HepG2 (cell line): ENCODE results near the gene NME8. TPM values are rescaled to one million over a fixed set of nuclear protein-coding genes. Genes with fewer than 3 reads are reported as not detected.

ENCODE experiments used
- ATAC-seq: fragments of 200-7000 bp; cut with Tn5 transposase; 3 replicates; pipeline ENCODE4 v1.9.1; 2020; ENCODE audit warnings: mild to moderate bottlenecking, moderate library complexity
- BruUV-seq: library from RNA; stranded (reverse); fragments of 400-500 nt; replicated peaks from 2 replicates; lab custom pipeline; 2021; lab: Mats Ljungman, UMichigan
- CTCF ChIA-PET: fragments of 300-600 bp; formaldehyde crosslinking; extraction: SDS; loops from one replicate; lab custom pipeline; 2021; ENCODE audit warnings: low total read pairs, inconsistent platforms, low intra/inter-chr PET ratio; lab: Yijun Ruan, JAX
- POLR2A ChIA-PET: fragments of 350-600 bp; sonication (Branson Sonifier 250); formaldehyde crosslinking; loops from one replicate; lab custom pipeline; 2020; ENCODE audit warnings: antibody characterized with exemption, inconsistent platforms; lab: Yijun Ruan, JAX
- DNase-seq: peaks from one replicate; pipeline ENCODE4 v3.0.0-alpha.2; 2015; ENCODE audit warnings: low spot score
- FAIRE-seq: peaks from 3 replicates; lab custom pipeline; 2011; peaks lifted over from hg19 to GRCh38; lab: Jason Lieb, UNC
- H2AFZ ChIP-seq: one replicate; pipeline ENCODE4 v1.6.1; 2011; ENCODE audit warnings: low read length, inconsistent platforms
- H3K27ac ChIP-seq: fragments of 300-600 bp; 3 replicates; pipeline ENCODE4 v1.8.0; 2011; ENCODE audit warnings: mixed run types, mild to moderate bottlenecking, mixed read lengths, low read length, inconsistent platforms; ENCODE audit not compliant: insufficient read depth; ENCODE audit errors: extremely low read length
- H3K27me3 ChIP-seq, 2 experiments: fragments of 200-600 bp in 1 of 2; 2 replicates in 1 of 2; 3 replicates in 1 of 2; pipeline versions ENCODE4 v1.6.0 to v1.8.0; 2011; ENCODE audit warnings: low read length in 2 of 2, mild to moderate bottlenecking in 2 of 2, moderate library complexity in 2 of 2, inconsistent platforms in 1 of 2; ENCODE audit not compliant: insufficient read depth in 2 of 2, control insufficient read depth in 1 of 2
- H3K36me3 ChIP-seq, 2 experiments: fragments of 200-600 bp in 1 of 2; replicated peaks in 1 of 2; 2 replicates in 1 of 2; 3 replicates in 1 of 2; pipeline versions ENCODE4 v1.5.1 to v1.8.0; 2011; ENCODE audit warnings: low read length in 2 of 2, inconsistent platforms in 1 of 2; ENCODE audit not compliant: insufficient read depth in 2 of 2, control insufficient read depth in 1 of 2
- H3K4me1 ChIP-seq: 2 replicates; pipeline ENCODE4 v1.5.1; 2012; ENCODE audit warnings: low read length, inconsistent platforms; ENCODE audit not compliant: insufficient read depth
- H3K4me2 ChIP-seq: 2 replicates; pipeline ENCODE4 v1.6.0; 2011; ENCODE audit warnings: low read depth, low read length, inconsistent platforms
- H3K4me3 ChIP-seq, 3 experiments: fragments of 200-600 bp in 1 of 3; sonication (generic), shearing (Covaris generic) in 1 of 3; replicated peaks in 1 of 3; 2 replicates each; pipeline ENCODE4 v1.5.1; 2011 to 2016; ENCODE audit warnings: low read length in 3 of 3, inconsistent platforms in 2 of 3, low read depth in 2 of 3, mild to moderate bottlenecking in 2 of 3, control low read depth in 1 of 3, mixed read lengths in 1 of 3; ENCODE audit not compliant: insufficient read depth in 1 of 3
- H3K79me2 ChIP-seq: one replicate; pipeline ENCODE4 v1.6.1; 2011; ENCODE audit warnings: low read length, inconsistent platforms; ENCODE audit not compliant: insufficient read depth
- H3K9ac ChIP-seq: 2 replicates; pipeline ENCODE4 v1.6.0; 2011; ENCODE audit warnings: mild to moderate bottlenecking, low read depth, low read length, inconsistent platforms; ENCODE audit not compliant: insufficient read depth
- H3K9me3 ChIP-seq: 2 replicates; pipeline ENCODE4 v1.5.1; 2012; ENCODE audit warnings: mild to moderate bottlenecking, low read length
- H4K20me1 ChIP-seq: 2 replicates; pipeline ENCODE4 v1.6.0; 2011; ENCODE audit warnings: inconsistent platforms, mild to moderate bottlenecking, low read length, moderate library complexity; ENCODE audit not compliant: insufficient read depth
- CREB3 ChIP-seq: sonication (generic); formaldehyde crosslinking; IDR thresholded peaks from 2 replicates; pipeline ENCODE4 v1.5.0; 2020; ENCODE audit warnings: missing genetic modification reagents
- HMGXB3 ChIP-seq: sonication (generic); formaldehyde crosslinking; IDR thresholded peaks from 2 replicates; pipeline ENCODE4 v1.4.0; 2020; ENCODE audit warnings: missing genetic modification reagents, borderline replicate concordance
- REST ChIP-seq, 2 experiments: IDR thresholded peaks; 2 replicates each; pipeline ENCODE4 v1.6.1; 2011 to 2012; ENCODE audit warnings: low read length in 2 of 2, borderline replicate concordance in 1 of 2, low read depth in 1 of 2, mild to moderate bottlenecking in 1 of 2, moderate library complexity in 1 of 2
- RFXANK ChIP-seq: IDR thresholded peaks from 2 replicates; pipeline ENCODE4 v1.6.1; 2016
- SMAD1 ChIP-seq: sonication (generic); formaldehyde crosslinking; IDR thresholded peaks from 2 replicates; pipeline ENCODE4 v1.4.0; 2020; ENCODE audit warnings: missing genetic modification reagents, low read depth, mild to moderate bottlenecking, borderline replicate concordance
- TRIM24 ChIP-seq: sonication (generic); formaldehyde crosslinking; IDR thresholded peaks from 2 replicates; pipeline ENCODE4 v1.8.0; 2022; ENCODE audit warnings: mild to moderate bottlenecking, missing genetic modification reagents
- ZBED4 ChIP-seq: sonication (generic); formaldehyde crosslinking; IDR thresholded peaks from 2 replicates; pipeline ENCODE4 v1.4.0; 2020; ENCODE audit warnings: missing genetic modification reagents, borderline replicate concordance
- ZNF777 ChIP-seq: sonication (generic); formaldehyde crosslinking; IDR thresholded peaks from 2 replicates; pipeline ENCODE4 v1.4.0; 2020; ENCODE audit warnings: missing genetic modification reagents
- ZNF782 ChIP-seq: sonication (generic); formaldehyde crosslinking; IDR thresholded peaks from 2 replicates; pipeline ENCODE4 v1.4.0; 2020; ENCODE audit warnings: missing genetic modification reagents, mild to moderate bottlenecking, borderline replicate concordance
- ZZZ3 ChIP-seq: sonication (generic); formaldehyde crosslinking; IDR thresholded peaks from 2 replicates; pipeline ENCODE4 v1.4.0; 2020; ENCODE audit warnings: missing genetic modification reagents, mild to moderate bottlenecking, borderline replicate concordance
- WGBS: methylation state at CpG from one replicate; pipeline ENCODE4 v1.1.6; 2017; ENCODE audit warnings: low lambda C conversion rate; 5-methylcytosine and 5-hydroxymethylcytosine counted together
- in situ Hi-C: cut with HindIII; loops from 2 replicates; pipeline ENCODE4 v1.10.0; 2017; ENCODE audit warnings: low pct_unique_long_range_greater_than_20kb; ENCODE audit not compliant: extremely low pct_ligation_motif_present
- intact Hi-C: fragments of 100-400 bp; cut with micrococcal nuclease; formaldehyde crosslinking; loops from one replicate; pipeline ENCODE4 v1.10.0; 2022; ENCODE audit not compliant: unreplicated experiment
- polyA plus RNA-seq, 8 experiments: library from polyadenylated mRNA; depleted of rRNA in 3 of 8; stranded (reverse) in 7 of 8; unstranded in 1 of 8; fragments of >200 nt; fragmentation: Illumina TruSeq in 4 of 8; extraction: Trizol in 4 of 8; gene quantifications; 2 replicates each; pipeline versions ENCODE4 v1.2.1 to v1.2.3, GENCODE V29; 2011 to 2016; ENCODE audit warnings: low read depth in 4 of 8, missing spikeins in 1 of 8, mixed read lengths in 1 of 8; ENCODE audit not compliant: insufficient read depth in 1 of 8
- total RNA-seq, 5 experiments: library from RNA; depleted of rRNA; stranded (reverse); fragments of >200 nt; fragmentation: Illumina TruSeq; extraction: Trizol; gene quantifications; 2 replicates each; pipeline ENCODE4 v1.2.3, GENCODE V29; 2016; ENCODE audit warnings: low read depth in 1 of 5

Gene NME8
- total and polyA plus RNA-seq, 2 of the 13 experiments (the other 11 are each of a cell fraction or from before 2014, with no cell fraction given): not detected

GRCh38 chr7:37820708-37821468 lies 27.5 kb upstream of the NME8 start:
- Histone ChIP-seq H3K4me1 (no peaks in the 10 kb centered on the region), H2AFZ (no peak overlapping the region), H3K9ac (no peak overlapping the region), H3K79me2 (no peaks in the 10 kb centered on the region), H3K36me3 (no peaks in the 10 kb centered on the region), H3K9me3 (no peaks in the 10 kb centered on the region), H3K27ac (no peak overlapping the region), H4K20me1 (no peaks in the 10 kb centered on the region), H3K4me3 (no peak overlapping the region), H3K4me2 (no peak overlapping the region), H3K27me3 (no peaks in the 10 kb centered on the region)
- intact Hi-C loops (no loop called here), in situ Hi-C loops (no loop called here)
- DNase-seq (no peak), ATAC-seq (no peak), FAIRE-seq (no peak)
- BruUV-seq: no TSS peak
- CTCF ChIA-PET: no interaction called here
- WGBS: 3% methylated on average over 3 of the region's 3 CpGs
- POLR2A ChIA-PET: no interaction called here
- no peak for TF ChIP-seq CREB3 (CRISPR knock-in tag)
- TF ChIP-seq ZZZ3 (CRISPR knock-in tag): no peak
- no peak for TF ChIP-seq ZBED4
- TF ChIP-seq REST (IDR thresholded peaks at IDR 0.05; ENCODE audit: borderline replicate concordance in 1 of 2, low read depth in 1 of 2, low read length in 2 of 2): no peak
- no peak for TF ChIP-seq ZNF777 (CRISPR knock-in tag)
- no peak for TF ChIP-seq HMGXB3 (CRISPR knock-in tag)
- no peak for TF ChIP-seq TRIM24 (CRISPR knock-in tag)
- no peak for TF ChIP-seq SMAD1 (CRISPR knock-in tag)
- TF ChIP-seq RFXANK: no peak
- TF ChIP-seq ZNF782 (CRISPR knock-in tag): no peak
